ENCODE data around the gene ZNF711.
"Not testable (repeated sequence)": the region's sequence is repeated elsewhere in the genome, so short reads cannot be mapped to it uniquely, and the experiment has no call there.

GRCh38 chrX:85285286-85285685, 41.5 kb downstream of the ZNF711 start:
- not testable (repeated sequence) for TF ChIP-seq POLR2A, CTCF, EP300 (IDR thresholded peaks at IDR 0.05)
